ENCODE data around the gene CARS1.

CARS1 gene

DNA sequence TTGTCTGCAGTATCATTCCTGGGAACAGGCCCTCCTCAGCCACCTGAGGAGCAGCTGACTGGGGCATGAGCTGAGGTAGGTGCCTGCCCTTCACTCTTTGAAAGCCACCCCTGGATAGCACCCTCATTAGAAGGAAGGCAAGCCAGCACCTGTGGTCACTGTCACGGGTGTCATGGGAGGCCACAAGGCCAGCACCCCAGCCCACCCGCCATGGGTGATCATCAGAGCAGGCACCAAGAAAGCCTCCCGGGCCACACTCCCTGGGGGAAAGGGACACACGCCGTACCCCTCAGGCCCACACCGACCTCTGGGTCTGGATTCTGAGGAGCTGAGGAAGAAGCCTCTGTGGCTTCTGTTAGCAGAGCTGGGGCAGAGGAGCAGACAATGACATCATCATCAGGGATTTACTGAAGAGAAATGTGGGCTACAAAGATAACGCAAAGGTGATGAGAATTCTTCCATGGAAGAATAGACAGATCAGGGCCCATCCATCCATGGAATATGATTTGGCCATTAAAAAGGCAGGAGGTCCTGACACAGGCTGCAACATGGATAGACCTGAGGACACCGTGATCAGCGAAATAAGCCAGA, 48.4 kb downstream of the CARS1 start:
- DNase-seq, result no peak
- no peak for ATAC-seq

DNA sequence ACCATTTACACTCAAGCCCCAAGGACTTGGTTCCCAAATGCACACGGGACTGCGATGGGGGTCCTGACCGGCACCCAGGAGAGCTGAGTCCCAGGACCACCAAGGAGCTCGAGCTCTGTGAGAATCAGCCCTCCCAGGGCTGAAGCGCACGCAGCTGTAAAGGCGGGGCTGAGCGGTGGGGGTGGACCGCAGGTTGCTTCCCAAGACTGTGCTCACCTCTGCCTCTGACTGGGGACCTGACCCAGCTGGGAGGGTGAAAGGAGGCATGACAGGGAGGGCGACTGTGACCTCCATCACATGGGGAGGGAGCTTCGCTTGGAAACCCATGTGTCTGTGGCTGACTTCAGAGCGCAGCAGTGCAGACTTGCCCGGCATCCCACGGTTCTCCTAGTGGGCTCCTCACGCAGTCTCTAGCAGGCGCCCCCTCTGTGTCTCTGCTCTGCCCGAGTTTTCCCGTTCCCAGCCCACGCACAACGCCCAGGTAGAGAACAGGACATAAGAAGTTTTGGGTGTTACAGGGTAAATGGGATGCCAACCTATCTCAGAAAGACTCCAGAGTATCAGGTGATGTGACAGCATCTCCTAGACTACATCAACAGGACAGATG, 49.7 kb downstream of the CARS1 start:
- no peak for ATAC-seq

DNA sequence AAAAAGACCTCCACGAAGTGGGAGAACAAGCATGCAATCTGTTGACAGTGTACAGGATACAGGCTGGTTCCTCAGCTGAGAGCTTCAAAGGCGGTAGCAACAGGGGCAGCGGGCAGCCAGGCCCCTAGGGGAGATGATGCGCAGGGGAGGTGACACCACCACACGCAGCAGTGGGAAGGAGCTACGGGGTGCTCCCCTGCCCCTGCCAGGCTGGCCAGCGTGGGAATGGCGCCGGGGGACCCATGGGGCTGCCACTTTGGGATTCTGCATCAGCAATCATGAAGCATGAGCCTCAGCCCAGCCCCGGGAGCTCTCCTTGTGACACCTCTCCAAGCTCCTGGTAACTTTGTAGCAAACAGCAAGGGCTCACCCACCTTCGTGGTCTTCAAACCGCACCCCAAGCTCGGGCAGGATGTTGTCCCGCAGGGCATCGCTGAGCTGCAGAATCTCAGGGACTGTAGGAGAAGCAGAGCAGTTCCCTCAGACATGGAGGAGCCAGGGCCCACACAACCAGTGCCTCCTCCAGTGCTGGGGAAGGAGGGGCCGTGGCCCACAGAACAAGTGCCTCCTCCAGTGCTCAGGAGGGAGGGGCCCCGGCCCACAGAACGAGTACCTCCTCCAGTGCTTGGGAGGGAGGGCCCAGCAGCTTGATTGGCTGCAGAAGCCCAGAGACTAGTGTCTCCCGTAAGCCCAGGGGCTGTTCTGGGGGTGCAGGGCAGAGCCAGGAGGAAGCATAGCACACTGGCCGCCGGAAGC, 50.5 kb downstream of the CARS1 start:
- DNase-seq, result no peak
- peak; percentile 57 for ATAC-seq

More for the DNA sequence above, 49.7 kb downstream of the CARS1 start:
- DNase-seq, result no peak

DNA sequence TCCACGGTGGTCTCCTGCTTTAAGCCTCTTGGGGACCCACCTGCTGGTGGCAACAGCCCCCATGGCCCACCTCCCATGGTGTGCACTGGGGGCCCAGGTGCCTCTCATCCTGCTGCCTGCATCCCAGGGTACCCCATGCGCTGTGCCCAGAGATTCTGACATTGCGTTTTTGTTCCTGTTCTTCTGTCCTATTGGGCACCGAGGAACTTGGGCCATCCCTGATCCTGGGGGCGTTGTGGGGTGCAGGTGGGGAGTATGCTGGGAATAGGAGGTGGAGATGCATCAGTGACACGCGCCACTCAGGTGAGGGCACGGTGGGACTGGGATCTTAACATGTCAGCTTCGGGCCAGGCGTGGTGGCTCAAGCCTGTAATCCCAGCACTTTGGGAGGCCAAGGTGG, 52.7 kb downstream of the CARS1 start:
- DNase-seq, result no peak
- no peak for ATAC-seq

DNA sequence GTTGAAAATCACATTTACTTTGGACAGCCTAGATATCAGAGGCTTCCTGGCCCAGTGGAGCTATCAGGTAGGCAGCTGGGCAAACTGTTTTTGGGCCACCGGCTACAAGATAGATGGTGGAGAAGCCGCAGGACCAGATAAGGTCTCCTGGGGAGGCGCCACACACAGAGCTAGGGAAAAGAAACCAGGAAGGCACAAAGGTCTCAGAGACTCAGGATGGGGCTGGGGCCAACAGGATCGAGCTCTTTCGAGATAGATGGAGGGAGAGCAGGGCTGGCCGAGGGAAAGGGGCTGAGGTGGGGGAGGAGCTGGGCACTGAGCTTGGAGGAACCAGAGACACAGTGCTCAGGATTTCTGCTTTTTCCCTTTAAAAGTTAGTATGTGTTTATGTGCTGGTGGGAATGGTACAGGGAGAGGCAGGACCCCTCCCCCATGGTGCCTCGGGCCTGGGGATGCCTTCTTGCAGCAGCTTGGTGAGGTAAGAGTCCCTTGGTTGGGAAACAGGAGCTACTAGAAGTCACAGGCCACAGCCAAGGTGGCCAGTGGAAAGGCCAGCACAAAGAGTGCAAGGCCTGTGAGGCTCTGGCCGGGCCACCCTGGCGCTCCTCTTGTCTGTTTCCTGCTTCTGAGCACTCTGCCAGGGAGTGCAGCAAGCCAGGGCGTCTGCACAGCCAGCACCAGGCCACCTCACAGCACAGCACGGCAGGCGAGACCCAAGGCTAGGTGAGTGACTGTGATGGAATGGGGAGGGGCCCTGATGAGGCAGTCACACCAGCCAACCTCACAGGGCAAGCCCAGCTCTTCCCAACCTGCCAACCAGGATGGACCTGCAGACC, 53.6 kb downstream of the CARS1 start:
- DNase-seq (no peak), ATAC-seq (no peak)

DNA sequence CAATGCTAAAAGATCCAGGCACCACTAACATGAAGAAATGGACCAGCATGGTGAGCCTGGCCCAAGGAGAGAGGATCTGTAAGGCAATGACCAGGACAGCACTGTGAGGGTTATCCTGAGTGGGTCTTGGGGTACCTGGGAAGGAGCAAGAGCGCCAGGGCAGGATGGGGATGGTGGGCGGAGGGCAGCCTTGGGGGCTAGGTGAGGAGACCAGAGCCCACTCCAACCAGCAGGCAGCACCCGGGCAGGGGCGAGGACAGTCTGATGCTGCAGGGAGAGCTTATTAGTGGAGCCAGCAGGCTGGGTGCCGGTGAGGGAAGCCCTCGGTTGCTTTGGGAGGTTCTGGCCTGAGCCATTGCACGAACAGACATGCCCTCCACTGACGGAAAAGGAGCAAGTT, 54.4 kb downstream of the CARS1 start:
- ATAC-seq (no peak), DNase-seq (no peak)

DNA sequence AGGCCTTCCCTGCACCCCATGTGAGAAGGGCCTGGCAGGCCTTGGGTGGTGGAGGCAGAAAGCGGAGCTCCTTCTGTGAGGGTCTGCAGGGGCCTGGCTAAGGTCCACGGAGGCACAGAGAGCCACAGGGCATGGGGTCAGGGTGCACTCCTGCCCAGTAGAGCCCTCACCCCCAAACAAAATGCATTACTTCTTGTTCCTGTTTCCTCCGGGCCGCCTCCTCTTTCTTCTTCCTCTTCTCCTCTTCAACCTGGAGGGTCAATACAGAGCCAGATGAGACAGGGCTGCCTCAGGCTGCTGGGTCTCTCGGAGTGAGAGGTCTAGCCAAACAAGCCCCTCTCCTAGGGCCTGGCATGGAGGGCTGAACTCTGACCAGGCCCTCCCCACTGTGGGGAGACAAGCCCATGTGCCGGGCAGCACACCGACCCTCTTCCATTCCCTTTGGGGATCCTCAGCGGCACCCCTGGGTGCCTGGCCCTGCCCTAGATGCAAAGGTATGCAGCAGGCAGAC, 54.8 kb downstream of the CARS1 start:
- DNase-seq (no peak), ATAC-seq (no peak)

DNA sequence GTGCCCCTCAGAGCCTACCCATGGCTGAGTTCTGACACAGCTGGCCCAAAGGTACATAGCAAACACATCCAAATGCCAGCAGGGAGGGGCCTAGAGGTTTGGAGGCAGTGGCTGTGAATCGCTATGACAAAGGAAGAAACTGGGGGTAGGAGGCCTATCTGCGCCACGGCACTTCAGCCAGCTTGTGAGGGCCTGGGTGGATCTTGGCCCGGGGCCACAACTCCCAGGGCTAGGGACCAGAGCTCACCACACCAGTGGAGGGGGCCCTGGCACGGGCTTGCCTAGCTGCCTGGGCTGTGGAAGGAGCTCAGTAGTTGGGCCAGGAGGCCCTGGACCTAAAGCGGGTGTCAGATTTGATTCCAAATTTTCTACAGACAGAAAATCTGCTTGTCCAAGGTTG, 55.7 kb downstream of the CARS1 start:
- DNase-seq (no peak), ATAC-seq (no peak)

DNA sequence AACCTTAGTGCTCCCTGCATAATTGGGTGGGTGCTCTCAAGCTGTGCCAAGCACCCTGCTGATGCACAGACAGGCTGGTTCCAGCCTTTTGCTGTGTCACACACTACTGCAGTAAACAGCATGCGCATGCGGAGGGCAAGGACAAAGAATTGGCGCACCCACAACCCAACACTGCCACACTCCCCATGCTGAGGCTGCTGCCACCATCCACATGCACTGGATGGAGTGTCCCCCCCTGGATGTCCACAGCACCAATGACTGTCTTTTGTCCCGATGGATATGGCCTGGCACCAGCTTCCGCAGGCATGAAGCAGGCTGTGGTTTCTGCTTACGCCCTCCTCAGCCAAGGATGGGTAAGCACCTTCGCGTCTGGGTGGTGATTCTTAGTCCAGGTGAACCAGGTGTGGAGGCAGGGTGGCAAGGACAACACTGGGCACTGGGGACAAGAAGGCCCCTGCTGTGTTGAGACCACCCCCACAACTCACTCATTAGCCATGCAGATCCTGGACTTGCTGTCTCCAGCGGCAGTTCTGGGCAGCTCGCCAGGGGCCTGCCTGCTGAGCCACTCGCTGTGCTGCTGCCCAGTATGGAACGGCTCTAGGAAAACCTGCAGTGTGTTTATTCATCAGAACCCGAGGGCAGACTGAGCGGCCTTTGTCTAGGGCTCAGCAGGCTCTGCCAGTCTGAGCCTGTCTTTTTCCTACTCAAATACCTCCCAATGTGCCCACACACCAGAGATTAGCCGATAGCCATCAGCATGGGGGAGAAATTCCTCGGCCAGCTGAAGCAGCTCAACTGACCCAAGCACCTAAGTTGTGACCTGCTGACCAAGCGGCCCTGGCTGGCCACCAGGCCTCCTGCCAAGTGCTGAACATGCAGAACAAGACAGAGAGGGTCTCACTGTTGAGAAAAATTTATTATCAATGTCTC, 56.9 kb downstream of the CARS1 start:
- no peak for ATAC-seq
- no peak for DNase-seq

DNA sequence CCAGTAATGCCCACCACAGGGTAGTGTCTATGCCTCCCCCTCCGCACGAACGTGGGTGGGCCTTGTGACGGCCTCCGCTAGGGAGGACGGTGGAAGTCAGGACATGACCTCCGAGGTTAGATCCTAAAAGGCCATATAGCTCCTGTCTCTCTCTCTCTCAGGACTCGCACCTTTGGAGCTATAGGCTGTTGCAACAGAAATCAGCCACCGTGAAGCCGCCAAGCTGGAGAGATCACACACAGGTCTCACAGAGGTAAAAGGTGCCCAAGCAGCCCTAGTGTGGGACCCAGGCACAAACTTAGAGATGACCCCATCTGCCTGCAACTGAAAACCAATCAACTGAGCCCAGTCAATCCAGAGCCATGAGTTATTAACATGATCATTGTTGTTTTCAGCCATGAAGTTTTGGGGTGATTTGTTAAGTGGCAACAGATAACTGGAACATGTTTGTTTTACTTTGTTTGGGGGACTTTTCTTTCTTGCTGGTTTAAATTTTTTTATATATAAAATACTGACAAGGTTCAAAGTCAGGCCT, 57.7 kb downstream of the CARS1 start:
- ATAC-seq (no peak), DNase-seq (no peak)

DNA sequence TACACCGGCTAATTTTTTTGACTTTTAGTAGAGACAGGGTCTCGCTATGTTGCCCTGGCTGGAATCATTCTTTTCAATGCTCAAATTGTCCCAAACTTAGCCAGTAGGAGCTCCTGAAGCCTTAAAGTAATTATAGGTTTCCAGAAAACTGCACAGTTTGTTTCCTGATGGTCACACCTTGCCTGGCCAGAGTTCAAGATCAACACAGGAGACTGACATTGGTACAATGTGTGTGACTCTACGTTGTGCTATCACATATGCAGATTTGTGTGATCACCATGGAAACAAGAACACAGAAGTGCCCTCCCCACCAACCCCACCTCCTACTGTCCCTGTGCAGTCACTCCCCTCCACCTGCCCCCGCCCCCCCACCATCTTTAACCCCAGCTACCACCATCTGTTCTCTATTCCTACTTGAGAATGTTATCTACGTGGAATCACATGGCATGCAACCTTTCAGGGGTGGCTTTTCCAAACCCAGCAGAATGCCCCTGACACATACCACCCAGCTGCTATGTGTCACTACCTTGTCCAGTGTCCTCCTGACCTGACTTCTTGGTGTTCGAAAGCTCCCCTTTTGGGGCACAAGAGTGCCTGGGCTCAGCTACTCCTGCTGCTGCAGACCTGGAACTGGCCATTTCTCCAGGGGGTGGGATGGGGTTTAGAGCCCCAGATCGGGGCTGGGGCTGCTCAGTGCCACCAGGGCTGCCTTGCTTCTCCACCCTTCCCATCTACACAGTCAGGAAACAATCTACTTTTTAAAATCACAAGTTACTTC, 59.0 kb downstream of the CARS1 start:
- DNase-seq, result no peak
- ATAC-seq, result no peak

DNA sequence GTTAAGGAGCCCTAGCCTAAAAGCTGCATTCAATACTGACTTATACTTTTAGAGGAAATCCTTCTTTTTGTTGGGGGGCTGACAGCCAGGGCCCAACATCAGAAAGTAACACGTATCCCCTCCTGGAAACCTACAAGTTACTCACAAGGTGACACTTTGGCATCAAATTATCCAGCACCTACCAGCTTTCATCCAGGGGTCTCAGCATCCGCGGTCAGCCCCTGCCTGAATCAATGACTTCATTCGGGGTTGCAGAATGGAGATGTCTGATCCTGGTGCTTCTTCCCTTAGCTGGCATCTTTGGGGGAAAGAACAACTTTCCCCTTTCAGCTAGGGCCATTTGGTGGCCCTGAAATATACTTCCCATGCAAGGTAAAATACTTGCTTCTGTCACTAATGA, 59.8 kb downstream of the CARS1 start:
- DNase-seq (no peak), ATAC-seq (no peak)

DNA sequence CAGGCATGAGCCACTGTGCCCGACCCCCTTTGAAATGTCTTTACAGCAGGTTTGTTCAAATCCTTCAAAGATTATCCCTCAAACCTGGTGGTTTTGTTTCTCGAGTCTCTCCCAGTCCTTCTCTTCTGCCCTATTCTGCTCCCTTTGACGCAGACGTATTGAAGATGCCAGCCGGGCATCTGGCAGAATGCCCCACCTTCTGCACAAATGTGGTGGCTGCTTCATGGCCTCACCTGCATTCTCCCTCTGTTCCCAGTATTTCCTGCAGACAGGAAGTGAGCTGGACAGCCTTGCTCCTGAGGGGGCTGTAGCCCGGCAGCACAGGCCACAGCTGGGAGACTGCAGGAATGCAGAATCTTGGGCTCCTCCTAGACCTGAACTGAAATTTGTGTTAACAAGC, 60.2 kb downstream of the CARS1 start:
- DNase-seq (no peak), ATAC-seq (no peak)

DNA sequence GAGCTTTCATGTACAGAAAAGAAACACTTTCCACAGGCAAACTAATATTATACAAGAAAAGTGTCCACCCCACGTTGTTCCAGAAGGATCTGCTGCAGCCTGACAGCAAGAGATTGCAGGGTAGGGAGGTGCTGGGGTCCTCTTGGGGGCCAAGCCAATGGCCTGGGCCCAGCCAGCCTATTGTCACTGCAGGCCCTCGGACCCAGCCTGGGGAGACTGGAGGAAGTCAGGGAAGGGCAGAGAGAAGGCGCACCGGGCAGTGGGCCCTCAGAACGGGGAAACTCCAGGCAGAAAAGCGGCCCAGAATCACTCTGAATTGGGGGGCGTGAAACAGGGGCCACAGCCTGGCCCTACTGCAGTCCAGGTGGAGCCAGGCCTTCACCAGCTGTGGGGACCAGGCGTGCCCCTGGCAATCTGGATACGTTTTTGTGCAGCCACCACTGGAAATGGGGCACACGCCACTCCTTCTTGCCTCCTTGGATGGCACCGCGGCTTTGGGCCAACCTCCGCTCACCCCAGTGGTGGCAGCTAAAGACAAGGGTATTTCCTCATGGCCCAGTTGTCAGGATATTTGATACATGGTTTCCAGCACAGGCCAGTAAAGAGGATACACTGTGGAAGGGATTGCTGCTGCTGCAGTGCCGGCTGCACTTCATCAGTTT, 61.2 kb downstream of the CARS1 start:
- ATAC-seq (no peak), DNase-seq (no peak)

DNA sequence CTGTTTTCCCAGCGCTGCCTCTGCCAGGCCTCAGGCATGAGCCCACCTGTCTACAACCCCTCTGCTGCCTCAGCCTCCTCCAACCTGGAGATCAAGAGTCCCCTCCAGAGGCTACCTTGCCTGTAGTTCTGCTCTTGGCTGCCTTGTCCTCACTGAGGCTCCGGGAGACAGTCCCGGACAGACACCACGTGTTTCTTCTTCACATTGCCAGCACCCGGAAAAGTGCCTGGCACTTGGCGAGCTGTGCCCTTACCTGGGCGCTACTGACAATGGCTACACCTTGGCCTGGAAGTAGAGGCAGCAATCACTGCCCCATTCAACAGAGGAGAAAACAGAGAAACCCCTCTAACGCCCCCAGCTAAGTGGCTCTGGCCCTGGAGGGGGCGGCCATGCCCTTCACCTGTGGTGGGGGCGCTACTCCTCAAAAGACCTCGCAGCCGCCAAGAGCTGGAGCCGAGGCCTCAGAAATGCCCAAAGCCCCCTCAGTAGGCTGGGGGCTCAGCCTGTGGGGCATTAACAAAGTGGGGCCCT, 62.1 kb downstream of the CARS1 start:
- ATAC-seq (no peak), DNase-seq (no peak)

DNA sequence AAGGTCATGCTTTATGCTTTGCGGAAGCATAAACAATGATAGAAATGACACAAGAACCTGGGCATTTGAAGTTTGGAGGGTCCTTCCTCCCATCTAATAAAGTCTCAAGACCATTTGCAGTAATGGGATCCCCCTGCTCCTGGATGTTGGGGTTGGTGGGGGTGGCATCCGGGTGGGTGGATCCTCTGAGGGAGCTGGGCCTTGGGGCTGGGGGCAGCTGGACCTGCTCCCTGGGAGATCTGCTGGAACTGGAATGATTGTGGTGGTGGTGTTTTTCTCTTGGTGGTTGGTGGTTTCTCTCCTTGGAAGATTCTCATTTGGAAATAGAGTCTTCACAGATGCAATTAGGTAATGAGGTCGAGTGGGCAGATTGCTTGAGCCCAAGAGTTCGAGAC, 62.9 kb downstream of the CARS1 start:
- DNase-seq, result no peak
- ATAC-seq, result no peak

DNA sequence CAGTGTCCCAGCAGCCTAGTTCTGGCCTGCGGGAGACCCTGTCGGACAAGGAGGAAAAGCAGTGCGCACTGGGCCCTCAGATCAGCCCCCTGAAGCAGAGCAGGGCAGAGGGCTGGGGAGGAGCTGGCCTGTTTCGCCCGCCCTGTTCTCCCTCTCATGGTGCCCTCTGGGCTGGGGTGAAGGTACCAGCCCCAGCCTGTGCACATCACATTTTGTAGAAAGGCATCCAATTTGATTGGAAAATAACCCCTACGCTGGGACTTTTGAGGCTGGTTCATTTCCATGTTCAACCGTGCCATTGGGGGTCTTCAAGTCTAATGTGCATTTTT, 64.3 kb downstream of the CARS1 start:
- DNase-seq, result no peak
- ATAC-seq, result no peak

DNA sequence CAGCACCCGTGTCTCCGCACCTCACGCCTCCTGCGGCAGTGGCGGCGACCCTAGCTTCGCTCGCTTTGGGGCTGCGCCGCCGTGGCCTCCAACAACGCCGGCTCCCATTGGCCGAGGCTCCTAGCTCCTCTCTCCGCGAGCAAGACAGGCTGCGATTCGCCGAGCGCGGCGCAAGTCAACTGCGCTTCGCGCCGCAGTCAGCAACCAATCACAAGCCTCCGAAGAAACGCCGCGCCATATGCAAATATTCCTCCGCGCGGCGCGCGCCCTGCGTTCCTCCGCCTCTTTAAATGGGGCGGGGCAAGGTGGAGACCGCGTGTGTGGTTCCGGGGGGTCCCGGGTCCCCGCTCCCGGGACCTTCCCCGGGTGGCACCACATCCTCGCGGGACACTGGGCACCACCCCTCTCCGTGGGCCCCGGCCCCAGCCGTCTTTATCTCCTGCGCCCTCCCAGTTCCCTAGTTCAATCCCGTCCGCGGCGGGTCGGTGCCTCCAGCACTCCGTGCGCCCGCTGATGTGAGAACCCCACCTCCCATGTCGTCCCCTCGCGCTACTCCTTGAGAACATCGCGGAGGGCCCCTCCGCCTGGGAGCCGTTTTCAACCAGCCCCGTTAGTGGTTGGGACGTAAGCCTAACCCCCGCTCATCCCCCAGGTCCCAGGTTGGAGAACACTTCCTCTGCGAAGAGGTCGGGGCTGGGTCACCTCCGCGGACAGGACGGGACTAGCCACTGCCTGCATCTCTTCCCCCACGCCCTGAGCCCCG, 64.8 kb downstream of the CARS1 start, which contains the start of gene NAP1L4:
Gene NAP1L4 (minus strand): TSS at position 96 of the 763 bp plus-strand sequence. CDS start 13,109 bp downstream, outside the sequence.
- DNase-seq, result peak; percentile 96
- ATAC-seq, result peak; percentile 89
